Dedifferentiated amniotic fluid mesenchymal stem cell (primary cell): ENCODE results near the gene APIP.

Source experiments
- DNase-seq: peaks from one replicate; pipeline ENCODE4 v3.0.0-alpha.2; 2016; ENCODE audit errors: extremely low spot score

The APIP gene

GRCh38 chr11:34887260-34887659, 28.9 kb downstream of the APIP start:
- DNase-seq: no peak

- DNase-seq: no peak
These were observed 29.6 kb downstream of the APIP start for GRCh38 chr11:34886609-34887008.

- DNase-seq: no peak
These were observed 34.3 kb downstream of the APIP start for GRCh38 chr11:34881900-34882299.

GRCh38 chr11:34877375-34877975, 38.7 kb downstream of the APIP start:
- no peak for DNase-seq

GRCh38 chr11:34874202-34874601, 42.0 kb downstream of the APIP start:
- no peak for DNase-seq

GRCh38 chr11:34870548-34871196, 45.5 kb downstream of the APIP start:
- DNase-seq: no peak

- no peak for DNase-seq
These were observed 46.8 kb downstream of the APIP start for GRCh38 chr11:34869425-34869824.

GRCh38 chr11:34866375-34866774, 49.8 kb downstream of the APIP start:
- DNase-seq: no peak

GRCh38 chr11:34865261-34865660, 50.9 kb downstream of the APIP start:
- no peak for DNase-seq

GRCh38 chr11:34864424-34864823, 51.8 kb downstream of the APIP start:
- DNase-seq: no peak

GRCh38 chr11:34863048-34863447, 53.1 kb downstream of the APIP start:
- DNase-seq: no peak

- DNase-seq: no peak
These were observed 55.7 kb downstream of the APIP start for GRCh38 chr11:34860518-34860917.

GRCh38 chr11:34860034-34860433, 56.1 kb downstream of the APIP start:
- DNase-seq: no peak

- no peak for DNase-seq
These were observed 56.7 kb downstream of the APIP start for GRCh38 chr11:34859496-34859895.

GRCh38 chr11:34857463-34857862, 58.7 kb downstream of the APIP start:
- DNase-seq: no peak

GRCh38 chr11:34856251-34856650, 59.9 kb downstream of the APIP start:
- DNase-seq: no peak

- DNase-seq: no peak
These were observed 60.5 kb downstream of the APIP start for GRCh38 chr11:34855754-34856095.

- no peak for DNase-seq
These were observed 61.0 kb downstream of the APIP start for GRCh38 chr11:34855021-34855753.

- no peak for DNase-seq
These were observed 64.3 kb downstream of the APIP start for GRCh38 chr11:34851916-34852315.

GRCh38 chr11:34850334-34850733, 65.8 kb downstream of the APIP start:
- no peak for DNase-seq

- no peak for DNase-seq
These were observed 69.7 kb downstream of the APIP start for GRCh38 chr11:34846467-34846866.

- DNase-seq: no peak
These were observed 71.6 kb downstream of the APIP start for GRCh38 chr11:34844463-34845112.

- DNase-seq: no peak
These were observed 72.9 kb downstream of the APIP start for GRCh38 chr11:34843271-34843670.
